Activated CD4-positive, alpha-beta T cell treated with anti-CD3 and anti-CD28 coated beads, Interleukin-2, Interleukin-4, amounts not matched to agents 100 ng/mL and 50 ng/mL, durations not matched to agents 16 hours and 8 hours (primary cell): ENCODE data around the gene HNRNPCL2.
"Not testable (repeated sequence)": the region's sequence is repeated elsewhere in the genome, so short reads cannot be mapped to it uniquely, and the experiment has no call there.

ENCODE experiments used
- DNase-seq: peaks from one replicate; pipeline ENCODE4 v3.0.0-alpha.2; 2020; ENCODE audit warnings: low spot score

Gene HNRNPCL2

GRCh38 chr1:13116754-13117153 lies at the start of gene HNRNPCL2:
Gene HNRNPCL2 (minus strand): TSS chr1:13116854. CDS start chr1:13116400, 454 bp downstream.
- DNase-seq, result not testable (repeated sequence)

- DNase-seq, result not testable (repeated sequence)
These were observed 48.9 kb upstream of the HNRNPCL2 start, which contains the start of gene HNRNPCL4 for GRCh38 chr1:13165531-13165930. Gene HNRNPCL4 (minus strand): TSS chr1:13165631. CDS start chr1:13165467, 164 bp downstream.

- DNase-seq, result not testable (repeated sequence)
These were observed 39.3 kb upstream of the HNRNPCL2 start, which contains the start of gene PRAMEF26 for GRCh38 chr1:13155909-13156308. Gene PRAMEF26 (minus strand): TSS chr1:13156009. CDS start chr1:13153095, 2,914 bp downstream.

GRCh38 chr1:13070474-13070873 lies 46.2 kb downstream of the HNRNPCL2 start, which contains the start of gene PRAMEF25:
Gene PRAMEF25 (plus strand): TSS chr1:13070774. CDS start chr1:13073694, 2,920 bp downstream.
- not testable (repeated sequence) for DNase-seq
